Kidney (tissue), 14 donors: ENCODE measurements around the gene COX6A2. TPM values are rescaled to one million over a fixed set of nuclear protein-coding genes. Genes with fewer than 3 reads are reported as not detected.

Experiments
- DNase-seq, 5 donors: peaks; one replicate each; pipeline ENCODE4 v3.0.0-alpha.2; 2013 to 2020
- FAIRE-seq: peaks from 2 replicates; lab custom pipeline; 2012; peaks lifted over from hg19 to GRCh38; lab: Jason Lieb, UNC
- H3K27ac ChIP-seq, 2 donors: one replicate each; pipeline ENCODE4 v1.7.0; 2013; ENCODE audit warnings: low read depth in 2 of 2, low read length in 2 of 2, inconsistent platforms in 1 of 2
- H3K27me3 ChIP-seq: one replicate; pipeline ENCODE4 v1.7.1; 2013; ENCODE audit warnings: low read length, inconsistent platforms; ENCODE audit not compliant: control insufficient read depth, insufficient read depth
- H3K36me3 ChIP-seq, 3 donors: one replicate each; pipeline versions ENCODE4 v1.7.0 to v1.7.1; 2013; ENCODE audit warnings: low read length in 3 of 3, control low read depth in 1 of 3, inconsistent platforms in 1 of 3; ENCODE audit not compliant: insufficient read depth in 3 of 3, control insufficient read depth in 2 of 3
- H3K4me1 ChIP-seq, 3 donors: one replicate each; pipeline versions ENCODE4 v1.7.0 to v1.7.1; 2013; ENCODE audit warnings: low read length in 3 of 3, inconsistent platforms in 1 of 3, low read depth in 1 of 3; ENCODE audit not compliant: control insufficient read depth in 2 of 3, insufficient read depth in 2 of 3
- H3K4me3 ChIP-seq, 3 donors: one replicate each; pipeline versions ENCODE4 v1.7.0 to v1.8.1; 2013; ENCODE audit warnings: low read length in 3 of 3, control low read depth in 1 of 3, inconsistent platforms in 1 of 3
- H3K9ac ChIP-seq, 3 donors: one replicate each; pipeline versions ENCODE4 v1.7.0 to v1.7.1; 2013; ENCODE audit warnings: low read length in 3 of 3, control low read depth in 1 of 3, inconsistent platforms in 1 of 3
- H3K9me3 ChIP-seq, 3 donors: one replicate each; pipeline versions ENCODE4 v1.7.0 to v1.7.1; 2013; ENCODE audit warnings: low read length in 3 of 3, control low read depth in 1 of 3, inconsistent platforms in 1 of 3; ENCODE audit not compliant: control insufficient read depth in 2 of 3, insufficient read depth in 1 of 3
- intact Hi-C: fragments of 100-400 bp; cut with DNase I; formaldehyde crosslinking; loops from one replicate; pipeline ENCODE4 v1.11.1; 2022
- polyA plus RNA-seq: library from polyadenylated mRNA; stranded (reverse); fragments of 350-450 nt; fragmentation: Illumina TruSeq; extraction: RNeasy Lipid Tissue Mini Kit (QIAGEN cat#74804); gene quantifications from one replicate; pipeline ENCODE4 v1.2.3, GENCODE V29; 2014; ENCODE audit warnings: low read depth, low replicate concordance; ENCODE audit not compliant: insufficient read depth
- total RNA-seq: library from RNA; stranded (reverse); fragmentation: NEBNext Ultra II Directional; extraction: Animal tissue kit (Norgen Biotek cat#: 25700); gene quantifications from one replicate; pipeline ENCODE4 v1.2.1, GENCODE V29; 2021
- TF ChIP-seq, protein P1 (sequence below): IDR thresholded peaks from 3 replicates; pipeline ENCODE4 v1.5.1; 2012; ENCODE audit warnings: mild to moderate bottlenecking, moderate library complexity, borderline replicate concordance; ENCODE audit not compliant: insufficient read depth; ENCODE audit errors: extremely low read depth
- donor health status: control.
- donor health status: control.
- donor health status: control.
- donor health status: control.
- donor health status: control.
- donor health status: DM: yes; HTN: yes; CAD: no.
- donor health status: Normal renal cell carcinoma (clear cell type).

The COX6A2 gene
- total and polyA plus RNA-seq, 2 donors from 2014 or later = 5.5 TPM; not detected in 1

DNA sequence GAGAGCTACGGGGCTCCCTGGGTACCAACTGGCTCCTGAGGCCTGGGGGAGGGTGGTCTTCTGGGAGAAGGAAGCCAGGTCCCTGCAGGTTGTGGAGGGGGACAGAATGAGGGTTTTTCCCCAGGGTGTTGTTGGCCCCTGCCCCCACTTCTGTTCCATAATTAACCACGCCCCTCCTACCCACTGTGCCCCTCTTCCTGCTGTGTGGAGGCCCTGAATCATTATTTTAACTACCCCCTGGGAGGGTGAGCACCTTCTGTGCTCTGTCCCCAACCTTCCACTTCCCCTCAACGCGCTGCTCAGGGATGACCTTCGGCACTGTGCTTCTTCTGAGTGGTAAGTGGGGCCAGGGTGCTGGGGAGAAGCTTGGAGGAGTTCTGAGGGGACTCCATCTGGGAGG lies 35.1 kb downstream of the COX6A2 start, which contains the start of gene ITGAD:
Gene ITGAD, plus strand, starts transcription at position 280 of the 400 bp plus-strand sequence. Its CDS starts 26 bp downstream, at position 306.
- no peaks in the 10 kb centered on the region for H3K27me3 ChIP-seq
- H3K9me3 ChIP-seq = no peaks in the 10 kb centered on the region
- TF ChIP-seq, protein P1, sequence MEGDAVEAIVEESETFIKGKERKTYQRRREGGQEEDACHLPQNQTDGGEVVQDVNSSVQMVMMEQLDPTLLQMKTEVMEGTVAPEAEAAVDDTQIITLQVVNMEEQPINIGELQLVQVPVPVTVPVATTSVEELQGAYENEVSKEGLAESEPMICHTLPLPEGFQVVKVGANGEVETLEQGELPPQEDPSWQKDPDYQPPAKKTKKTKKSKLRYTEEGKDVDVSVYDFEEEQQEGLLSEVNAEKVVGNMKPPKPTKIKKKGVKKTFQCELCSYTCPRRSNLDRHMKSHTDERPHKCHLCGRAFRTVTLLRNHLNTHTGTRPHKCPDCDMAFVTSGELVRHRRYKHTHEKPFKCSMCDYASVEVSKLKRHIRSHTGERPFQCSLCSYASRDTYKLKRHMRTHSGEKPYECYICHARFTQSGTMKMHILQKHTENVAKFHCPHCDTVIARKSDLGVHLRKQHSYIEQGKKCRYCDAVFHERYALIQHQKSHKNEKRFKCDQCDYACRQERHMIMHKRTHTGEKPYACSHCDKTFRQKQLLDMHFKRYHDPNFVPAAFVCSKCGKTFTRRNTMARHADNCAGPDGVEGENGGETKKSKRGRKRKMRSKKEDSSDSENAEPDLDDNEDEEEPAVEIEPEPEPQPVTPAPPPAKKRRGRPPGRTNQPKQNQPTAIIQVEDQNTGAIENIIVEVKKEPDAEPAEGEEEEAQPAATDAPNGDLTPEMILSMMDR = no peak
- no peaks in the 10 kb centered on the region for H3K36me3 ChIP-seq
- no peak within 1 kb of the TSS for H3K27ac ChIP-seq
- no peak within 1 kb of the TSS for H3K9ac ChIP-seq
- H3K4me3 ChIP-seq = no peak within 1 kb of the TSS
- DNase-seq (no peak), FAIRE-seq (no peak)
- no peaks in the 10 kb centered on the region for H3K4me1 ChIP-seq
- intact Hi-C loops = no loop called here

DNA sequence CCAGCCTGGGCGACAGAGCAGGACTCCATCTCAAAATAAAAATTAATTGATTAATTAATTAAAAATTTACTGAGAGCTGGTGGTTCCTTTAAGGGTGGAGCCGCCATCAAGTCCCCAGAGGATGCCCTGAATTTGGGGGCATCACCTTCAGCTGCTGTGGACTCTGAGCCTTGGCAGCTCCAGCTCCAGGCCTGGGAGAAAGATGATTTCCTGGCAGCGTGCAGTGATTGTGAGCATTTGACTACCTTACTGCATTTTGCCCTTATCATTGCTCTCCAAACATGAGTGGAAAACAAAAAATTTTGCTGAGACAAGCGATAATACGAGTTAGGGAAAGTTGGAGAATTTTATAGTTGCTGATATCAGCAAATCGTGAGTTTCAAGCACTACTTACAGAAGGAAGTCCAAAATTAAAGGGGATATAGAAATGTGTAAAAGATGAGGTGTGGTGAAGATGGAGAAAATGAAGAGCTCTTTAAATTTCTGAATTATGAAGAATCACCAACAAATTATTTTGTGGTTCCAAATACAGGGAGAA lies 37.6 kb downstream of the COX6A2 start:
- no peak overlapping the region for H3K27ac ChIP-seq
- no peak for FAIRE-seq
- no peak overlapping the region for H3K9ac ChIP-seq
- H3K36me3 ChIP-seq = no peaks in the 10 kb centered on the region
- H3K4me3 ChIP-seq = no peak overlapping the region
- no peaks in the 10 kb centered on the region for H3K9me3 ChIP-seq
- no peak for DNase-seq
- intact Hi-C loops = no loop called here
- TF ChIP-seq, protein P1 = no peak
- H3K4me1 ChIP-seq = no peaks in the 10 kb centered on the region
- no peaks in the 10 kb centered on the region for H3K27me3 ChIP-seq

DNA sequence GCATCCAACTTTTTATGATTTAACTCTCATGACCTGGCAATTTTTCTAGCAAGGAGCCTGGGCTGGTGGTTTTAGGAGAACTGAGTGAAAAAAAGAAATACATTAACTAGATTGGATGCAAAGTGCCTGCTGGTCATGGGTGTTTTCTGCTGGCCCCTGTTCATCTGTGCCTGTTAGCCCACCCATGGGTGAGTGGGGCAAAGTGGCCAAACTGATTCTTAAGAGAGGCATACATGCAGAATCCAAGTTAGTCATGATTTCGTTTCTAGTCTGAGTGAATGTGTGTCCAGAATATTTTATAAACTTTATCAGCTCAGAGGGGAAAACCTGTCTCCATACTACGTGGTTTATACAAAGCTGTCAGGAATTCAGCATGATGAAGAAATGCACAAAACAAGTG lies 39.6 kb downstream of the COX6A2 start:
- no peak overlapping the region for H3K9ac ChIP-seq
- intact Hi-C loops = no loop called here
- TF ChIP-seq, protein P1 = no peak
- no peak overlapping the region for H3K4me3 ChIP-seq
- no peak for DNase-seq
- H3K27me3 ChIP-seq = no peaks in the 10 kb centered on the region
- H3K27ac ChIP-seq = no peak overlapping the region
- FAIRE-seq = no peak
- no peaks in the 10 kb centered on the region for H3K36me3 ChIP-seq
- H3K9me3 ChIP-seq = no peaks in the 10 kb centered on the region
- H3K4me1 ChIP-seq = no peaks in the 10 kb centered on the region
